Endothelial cell of umbilical vein (primary cell): ENCODE measurements around the gene FOSL2. TPM values are rescaled to one million over a fixed set of nuclear protein-coding genes. Genes with fewer than 3 reads are reported as not detected.

Experiments
- BruUV-seq: library from RNA; stranded (reverse); fragments of 400-500 nt; replicated peaks from 2 replicates; lab custom pipeline; 2021; lab: Mats Ljungman, UMichigan
- CTCF ChIA-PET: fragments of 300-600, 350-600 bp; sonication (Branson Sonifier 250); formaldehyde crosslinking; loops from one replicate; lab custom pipeline; 2021; ENCODE audit warnings: antibody characterized with exemption, inconsistent platforms; lab: Charles Lee
- POLR2A ChIA-PET: fragments of 300-600, 350-600 bp; sonication (Branson Sonifier 250); formaldehyde crosslinking; loops from one replicate; lab custom pipeline; 2021; ENCODE audit warnings: antibody characterized with exemption, inconsistent platforms; lab: Charles Lee
- DNase-seq: peaks from one replicate; pipeline ENCODE4 v3.0.0-alpha.2; 2011; ENCODE audit warnings: low read depth, low spot score
- FAIRE-seq: peaks from 2 replicates; lab custom pipeline; 2011; peaks lifted over from hg19 to GRCh38; lab: Jason Lieb, UNC
- H2AFZ ChIP-seq: 2 replicates; pipeline ENCODE4 v1.6.0; 2012; ENCODE audit warnings: low read depth, low read length, control low read depth, inconsistent platforms
- H3K27ac ChIP-seq: 2 replicates; pipeline ENCODE4 v1.5.1; 2011; ENCODE audit warnings: low read depth, mild to moderate bottlenecking, control low read depth, low read length, moderate library complexity; ENCODE audit not compliant: insufficient read depth
- H3K27me3 ChIP-seq, 2 experiments: 2 replicates each; pipeline versions ENCODE4 v1.6.0 to v1.6.1; 2011; ENCODE audit warnings: low read length in 2 of 2, mixed read lengths in 1 of 2; ENCODE audit not compliant: control insufficient read depth in 2 of 2, insufficient read depth in 2 of 2
- H3K36me3 ChIP-seq, 2 experiments: 2 replicates in 1 of 2; 3 replicates in 1 of 2; pipeline ENCODE4 v1.5.1; 2011; ENCODE audit warnings: low read length in 2 of 2, mild to moderate bottlenecking in 1 of 2, moderate library complexity in 1 of 2; ENCODE audit not compliant: control insufficient read depth in 2 of 2, insufficient read depth in 2 of 2; ENCODE audit errors: extremely low read depth in 1 of 2
- H3K4me1 ChIP-seq: 3 replicates; pipeline ENCODE4 v1.5.1; 2011; ENCODE audit warnings: mild to moderate bottlenecking, low read length; ENCODE audit not compliant: control insufficient read depth, insufficient read depth; ENCODE audit errors: extremely low read depth
- H3K4me2 ChIP-seq: 2 replicates; pipeline ENCODE4 v1.6.1; 2011; ENCODE audit warnings: low read length, control low read depth, mixed read lengths; ENCODE audit not compliant: insufficient read depth
- H3K4me3 ChIP-seq, 3 experiments: fragments of 200-600 bp in 1 of 3; sonication (generic), shearing (Covaris generic) in 1 of 3; replicated peaks in 1 of 3; 2 replicates each; pipeline ENCODE4 v1.5.1; 2011 to 2016; ENCODE audit warnings: control low read depth in 3 of 3, low read length in 3 of 3, mild to moderate bottlenecking in 2 of 3, inconsistent platforms in 1 of 3, low read depth in 1 of 3, moderate library complexity in 1 of 3; ENCODE audit not compliant: insufficient read depth in 1 of 3
- H3K79me2 ChIP-seq: 2 replicates; pipeline ENCODE4 v1.6.0; 2012; ENCODE audit warnings: low read length, inconsistent platforms; ENCODE audit not compliant: control insufficient read depth, insufficient read depth
- H3K9ac ChIP-seq: replicated peaks from 2 replicates; pipeline ENCODE3; 2011; ENCODE audit warnings: low read length, control low read depth; ENCODE audit not compliant: insufficient read depth; ENCODE audit errors: extremely low read depth
- H3K9me1 ChIP-seq: replicated peaks from 3 replicates; pipeline ENCODE4 v1.6.0; 2011; ENCODE audit warnings: mild to moderate bottlenecking, low read length; ENCODE audit not compliant: control insufficient read depth, insufficient read depth; ENCODE audit errors: extremely low read depth
- H3K9me3 ChIP-seq: replicated peaks from 2 replicates; pipeline ENCODE4 v1.5.1; 2012; ENCODE audit warnings: low read length, inconsistent platforms; ENCODE audit not compliant: control insufficient read depth, insufficient read depth
- H4K20me1 ChIP-seq: replicated peaks from 2 replicates; pipeline ENCODE3; 2011; ENCODE audit warnings: mild to moderate bottlenecking, low read length; ENCODE audit not compliant: control insufficient read depth, insufficient read depth; ENCODE audit errors: extremely low read depth
- CTCF ChIP-seq, 2 donors: IDR thresholded peaks; 1 replicate in 1 of 2; 2 replicates in 1 of 2; pipeline ENCODE4 v1.5.1; 2011; ENCODE audit warnings: low read length in 2 of 2, mild to moderate bottlenecking in 2 of 2, moderate library complexity in 2 of 2, control low read depth in 1 of 2, inconsistent platforms in 1 of 2, low read depth in 1 of 2; ENCODE audit not compliant: insufficient read depth in 1 of 2; ENCODE audit errors: extremely low read depth in 1 of 2
- EZH2 ChIP-seq: IDR thresholded peaks from 2 replicates; pipeline ENCODE4 v1.6.1; 2012; ENCODE audit warnings: borderline replicate concordance, low read depth, mild to moderate bottlenecking, moderate library complexity, low read length, inconsistent platforms; ENCODE audit not compliant: severe bottlenecking
- FOS ChIP-seq: IDR thresholded peaks from 2 replicates; pipeline ENCODE4 v1.6.1; 2011; ENCODE audit warnings: mild to moderate bottlenecking, low read length, moderate library complexity, borderline replicate concordance; ENCODE audit not compliant: insufficient read depth
- GATA2 ChIP-seq: IDR thresholded peaks from 2 replicates; pipeline ENCODE4 v1.7.0; 2011; ENCODE audit warnings: low read depth, mild to moderate bottlenecking, moderate library complexity, mixed read lengths, low read length; ENCODE audit not compliant: insufficient read length, insufficient read depth
- JUN ChIP-seq: IDR thresholded peaks from 2 replicates; pipeline ENCODE4 v1.6.1; 2011; ENCODE audit warnings: borderline replicate concordance, low read depth; ENCODE audit not compliant: insufficient read length, insufficient read depth
- MAX ChIP-seq: IDR thresholded peaks from 2 replicates; pipeline ENCODE4 v1.6.1; 2011; ENCODE audit not compliant: insufficient read depth, insufficient read length
- MYC ChIP-seq: IDR thresholded peaks from one replicate; pipeline ENCODE4 v1.6.1; 2011; ENCODE audit warnings: mild to moderate bottlenecking, low read depth, low read length
- POLR2A ChIP-seq: IDR thresholded peaks from 2 replicates; pipeline ENCODE4 v1.6.1; 2012; ENCODE audit warnings: low read depth, mild to moderate bottlenecking, control low read depth, low read length
- POLR2AphosphoS5 ChIP-seq: IDR thresholded peaks from 2 replicates; pipeline ENCODE4 v1.6.1; 2012; ENCODE audit warnings: low read depth, mild to moderate bottlenecking, control low read depth, low read length, moderate library complexity; ENCODE audit not compliant: insufficient read depth
- dilution Hi-C: fragments of 300-500 bp; cut with MboI; formaldehyde crosslinking; loops from one replicate; pipeline ENCODE4 v1.15.0; 2019; ENCODE audit warnings: low sequenced_read_pairs; ENCODE audit not compliant: extremely low pct_ligation_motif_present
- intact Hi-C: fragments of 100-400 bp; cut with micrococcal nuclease; formaldehyde crosslinking; loops from one replicate; pipeline ENCODE4 v1.10.0; 2022
- polyA plus RNA-seq, 4 experiments: library from polyadenylated mRNA; depleted of rRNA in 3 of 4; stranded (reverse) in 3 of 4; unstranded in 1 of 4; fragments of >200 nt; gene quantifications; 2 replicates each; pipeline versions ENCODE4 v1.2.1 to v1.2.3, GENCODE V29; 2011 to 2012; ENCODE audit warnings: missing spikeins in 1 of 4
- total RNA-seq: library from RNA; stranded (reverse); gene quantifications from 2 replicates; pipeline ENCODE4 v1.2.3, GENCODE V29; 2021

Gene FOSL2
- total and polyA plus RNA-seq, 2 donors (not counting 3 experiments of a cell fraction or from before 2014, with no cell fraction given) = 43.9 to 85.3 TPM

GRCh38 chr2:28343184-28343942, 49.3 kb upstream of the FOSL2 start:
- no peak overlapping the region for H2AFZ ChIP-seq
- dilution Hi-C loops = no loop called here
- H3K79me2 ChIP-seq = no peaks in the 10 kb centered on the region
- H3K27me3 ChIP-seq = no peaks in the 10 kb centered on the region
- CTCF ChIA-PET = interaction anchor here (0.6 to 1.5 kb wide), 7 partner anchors 16 to 660 kb away, joined by 3 to 4 read pairs (median 3); no protein-coding TSS in a partner anchor
- H3K4me3 ChIP-seq = no peak overlapping the region
- no peaks in the 10 kb centered on the region for H3K36me3 ChIP-seq
- DNase-seq (peak; percentile 12), FAIRE-seq (no peak)
- no peak overlapping the region for H3K9ac ChIP-seq
- H4K20me1 ChIP-seq = no peaks in the 10 kb centered on the region
- no peak overlapping the region for H3K4me2 ChIP-seq
- intact Hi-C loops = loop anchor here (2.0 kb wide), 1 partner anchor 47 kb away; no protein-coding TSS in a partner anchor
- POLR2A ChIA-PET = no interaction called here
- peaks cover 20% of the 10 kb centered on the region for H3K4me1 ChIP-seq
- no peak overlapping the region for H3K27ac ChIP-seq
- TF ChIP-seq POLR2A = no peak
- no peaks in the 10 kb centered on the region for H3K9me3 ChIP-seq
- BruUV-seq = no TSS peak
- no peaks in the 10 kb centered on the region for H3K9me1 ChIP-seq

- dilution Hi-C loops = no loop called here
- H2AFZ ChIP-seq = no peak overlapping the region
- POLR2A ChIA-PET = no interaction called here
Measured at GRCh38 chr2:28343971-28344715, 48.5 kb upstream of the FOSL2 start.

More at GRCh38 chr2:28343971-28344715, 48.5 kb upstream of the FOSL2 start:
- Histone ChIP-seq H3K9ac (no peak overlapping the region), H4K20me1 (no peaks in the 10 kb centered on the region), H3K4me3 (no peak overlapping the region), H3K36me3 (no peaks in the 10 kb centered on the region), H3K79me2 (no peaks in the 10 kb centered on the region), H3K27me3 (no peaks in the 10 kb centered on the region), H3K9me3 (no peaks in the 10 kb centered on the region), H3K27ac (no peak overlapping the region), H3K4me2 (no peak overlapping the region), H3K9me1 (no peaks in the 10 kb centered on the region), H3K4me1 (peaks cover 15% of the 10 kb centered on the region)
- TF ChIP-seq JUN (no peak), POLR2AphosphoS5 (no peak), GATA2 (no peak), MAX (no peak), MYC (no peak), EZH2 (no peak), POLR2A (no peak), FOS (no peak), CTCF (IDR thresholded peaks at IDR 0.05; ENCODE audit: extremely low read depth in 1 of 2, insufficient read depth in 1 of 2, low read depth in 1 of 2, low read length in 2 of 2) (no peak)
- no TSS peak for BruUV-seq
- intact Hi-C loops = loop anchor here (2.0 kb wide), 1 partner anchor 47 kb away; no protein-coding TSS in a partner anchor
- CTCF ChIA-PET = no interaction called here
- FAIRE-seq = no peak
- DNase-seq = no peak
